Smooth muscle cell (in vitro differentiated cells): Measurements from ENCODE around the gene TRMT6. TPM values are rescaled to one million over a fixed set of nuclear protein-coding genes. Genes with fewer than 3 reads are reported as not detected.

ENCODE experiments used
- DNase-seq: peaks from one replicate; lab custom pipeline; 2025; ENCODE audit not compliant: unreplicated experiment; lab: John Stamatoyannopoulos, UW
- H2AFZ ChIP-seq: fragments of 200-600 bp; sonication (generic); 2 replicates; pipeline ENCODE4 v1.6.0; 2016; ENCODE audit warnings: antibody characterized with exemption, low read depth, mild to moderate bottlenecking
- H3F3A ChIP-seq: fragments of 200-600 bp; sonication (generic); 2 replicates; pipeline ENCODE4 v1.6.0; 2017; ENCODE audit warnings: antibody characterized with exemption, low read depth
- H3K27ac ChIP-seq: fragments of 200-600 bp; sonication (generic); 2 replicates; pipeline ENCODE4 v1.5.1; 2016; ENCODE audit warnings: low read depth, mild to moderate bottlenecking
- H3K27me3 ChIP-seq: fragments of 200-600 bp; sonication (generic); 2 replicates; pipeline ENCODE4 v1.6.1; 2016; ENCODE audit warnings: low read depth, mild to moderate bottlenecking
- H3K36me3 ChIP-seq: fragments of 200-600 bp; sonication (generic); 2 replicates; pipeline ENCODE4 v1.5.1; 2016; ENCODE audit warnings: low read depth
- H3K4me1 ChIP-seq: fragments of 200-600 bp; sonication (generic); 2 replicates; pipeline ENCODE4 v1.5.1; 2016; ENCODE audit warnings: low read depth
- H3K4me2 ChIP-seq: fragments of 200-600 bp; sonication (generic); 2 replicates; pipeline ENCODE4 v1.6.0; 2016; ENCODE audit warnings: mild to moderate bottlenecking
- H3K4me3 ChIP-seq: fragments of 200-600 bp; sonication (generic); 2 replicates; pipeline ENCODE4 v1.5.1; 2016; ENCODE audit warnings: mild to moderate bottlenecking
- H3K79me2 ChIP-seq: fragments of 200-600 bp; sonication (generic); 2 replicates; pipeline ENCODE4 v1.6.0; 2016; ENCODE audit warnings: low read depth, mild to moderate bottlenecking
- H3K9ac ChIP-seq: fragments of 200-600 bp; sonication (generic); 2 replicates; pipeline ENCODE4 v1.6.0; 2016; ENCODE audit warnings: low read depth
- H3K9me3 ChIP-seq: fragments of 200-600 bp; sonication (generic); replicated peaks from 2 replicates; pipeline ENCODE4 v1.5.1; 2016; ENCODE audit warnings: low read depth
- H4K20me1 ChIP-seq: fragments of 200-600 bp; sonication (generic); 2 replicates; pipeline ENCODE4 v1.6.0; 2016; ENCODE audit warnings: low read depth
- CTCF ChIP-seq: fragments of 200-600 bp; sonication (generic); IDR thresholded peaks from 2 replicates; pipeline ENCODE4 v1.5.1; 2017; ENCODE audit warnings: borderline replicate concordance, mild to moderate bottlenecking, antibody characterized with exemption; ENCODE audit not compliant: insufficient read depth, poor library complexity, severe bottlenecking
- WGBS: methylation state at CpG from one replicate; pipeline ENCODE4 v1.1.7; 2016; ENCODE audit warnings: low lambda C conversion rate; 5-methylcytosine and 5-hydroxymethylcytosine counted together
- polyA plus RNA-seq: library from polyadenylated mRNA; unstranded; fragments of >200 nt; fragmentation: Nextera tagmentation; extraction: Ambion mirVana; gene quantifications from 2 replicates; pipeline ENCODE4 v1.2.1, GENCODE V29; 2016
- total RNA-seq: library from RNA; depleted of rRNA; stranded (reverse); fragments of >200 nt; gene quantifications from 2 replicates; pipeline ENCODE4 v1.2.3, GENCODE V29; 2014

The TRMT6 gene
- total and polyA plus RNA-seq, 2 experiments from 2014 or later: 6.0 to 6.3 TPM

- H3K9ac ChIP-seq: no peak overlapping the region
- H3K4me1 ChIP-seq: peaks cover 11% of the 10 kb centered on the region
- H3K27me3 ChIP-seq: no peaks in the 10 kb centered on the region
- no peaks in the 10 kb centered on the region for H4K20me1 ChIP-seq
- no peaks in the 10 kb centered on the region for H3K9me3 ChIP-seq
- 32% methylated on average over 2 of the region's 2 CpGs for WGBS
- H2AFZ ChIP-seq: no peak overlapping the region
- H3F3A ChIP-seq: peaks cover 14% of the 10 kb centered on the region
- no peaks in the 10 kb centered on the region for H3K79me2 ChIP-seq
- H3K4me3 ChIP-seq: no peak overlapping the region
- H3K27ac ChIP-seq: peak overlapping the region; percentile 78
- TF ChIP-seq CTCF: no peak
- peak overlapping the region; percentile 46 for H3K4me2 ChIP-seq
- no peaks in the 10 kb centered on the region for H3K36me3 ChIP-seq
- DNase-seq: no peak
Measured at GRCh38 chr20:5991623-5992441, 41.5 kb upstream of the TRMT6 start.

- 87% methylated on average over 3 of the region's 3 CpGs for WGBS
- Histone ChIP-seq H3K4me3 (no peak overlapping the region), H3F3A (peaks cover 14% of the 10 kb centered on the region), H4K20me1 (no peaks in the 10 kb centered on the region), H3K27me3 (no peaks in the 10 kb centered on the region), H2AFZ (no peak overlapping the region), H3K4me2 (peak overlapping the region; percentile 46), H3K9ac (no peak overlapping the region), H3K9me3 (no peaks in the 10 kb centered on the region), H3K36me3 (peaks cover 2% of the 10 kb centered on the region), H3K27ac (peak overlapping the region; percentile 78), H3K4me1 (peaks cover 11% of the 10 kb centered on the region), H3K79me2 (no peaks in the 10 kb centered on the region)
- TF ChIP-seq CTCF: no peak
- no peak for DNase-seq
Measured at GRCh38 chr20:5990946-5991345, 40.6 kb upstream of the TRMT6 start.

- H3K4me3 ChIP-seq: no peak overlapping the region
- H4K20me1 ChIP-seq: no peaks in the 10 kb centered on the region
- no peak overlapping the region for H2AFZ ChIP-seq
- peaks cover 4% of the 10 kb centered on the region for H3K36me3 ChIP-seq
- peaks cover 11% of the 10 kb centered on the region for H3K4me1 ChIP-seq
- WGBS: 92% methylated on average over 1 of the region's 1 CpG
- H3K4me2 ChIP-seq: no peak overlapping the region
- H3K9ac ChIP-seq: no peak overlapping the region
- no peaks in the 10 kb centered on the region for H3K27me3 ChIP-seq
- no peak for TF ChIP-seq CTCF
- no peaks in the 10 kb centered on the region for H3K79me2 ChIP-seq
- H3K9me3 ChIP-seq: no peaks in the 10 kb centered on the region
- H3F3A ChIP-seq: peaks cover 14% of the 10 kb centered on the region
- H3K27ac ChIP-seq: no peak overlapping the region
- no peak for DNase-seq
Measured at GRCh38 chr20:5989539-5989938, 39.2 kb upstream of the TRMT6 start.

GRCh38 chr20:5987383-5987782 is 37.0 kb upstream of the TRMT6 start:
- DNase-seq: no peak
- Histone ChIP-seq H3F3A (peaks cover 14% of the 10 kb centered on the region), H3K4me3 (no peak overlapping the region), H3K27me3 (no peaks in the 10 kb centered on the region), H3K4me2 (no peak overlapping the region), H3K27ac (no peak overlapping the region), H4K20me1 (no peaks in the 10 kb centered on the region), H3K9ac (no peak overlapping the region), H3K79me2 (no peaks in the 10 kb centered on the region), H3K4me1 (peaks cover 6% of the 10 kb centered on the region), H3K9me3 (no peaks in the 10 kb centered on the region), H2AFZ (no peak overlapping the region), H3K36me3 (peaks cover 4% of the 10 kb centered on the region)
- 99% methylated on average over 2 of the region's 2 CpGs for WGBS
- TF ChIP-seq CTCF: no peak
